ENCODE results near the gene CCDC141. TPM values are rescaled to one million over a fixed set of nuclear protein-coding genes. Genes with fewer than 3 reads are reported as not detected.

Gene CCDC141
- total RNA-seq, 1 experiment from 2014 or later = 0.30 TPM

DNA sequence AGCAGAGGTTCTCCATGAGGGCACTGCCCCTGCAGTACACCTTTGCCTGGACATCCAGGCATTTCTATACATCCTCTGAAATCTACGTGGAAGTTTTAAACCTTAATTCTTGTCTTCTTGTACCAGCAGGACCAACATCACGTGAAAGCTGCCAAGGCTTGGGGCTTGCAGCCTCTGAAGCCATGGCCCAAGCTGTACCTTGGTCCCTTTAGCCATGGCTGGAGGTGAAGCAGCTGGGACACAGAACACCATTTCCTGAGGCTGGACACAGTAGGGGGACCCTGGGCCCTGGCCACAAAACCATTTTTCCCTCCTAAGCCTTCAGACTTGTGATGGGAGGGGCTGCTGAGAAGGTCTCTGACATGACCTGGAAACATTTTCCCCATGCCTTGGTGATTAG is 32.8 kb upstream of the CCDC141 start:
- intact Hi-C loops (cut with micrococcal nuclease) = no loop called here
- H3K4me1 ChIP-seq (ENCODE audit: control insufficient read depth in 1 of 2, insufficient read depth in 2 of 2, low read length in 2 of 2) = no peaks in the 10 kb centered on the region
- ATAC-seq (no peak), DNase-seq (ENCODE audit: low read depth, low spot score) (no peak)
- H3K9me3 ChIP-seq (ENCODE audit: control insufficient read depth in 1 of 2, insufficient read depth in 1 of 2, low read depth in 1 of 2, low read length in 2 of 2) = no peaks in the 10 kb centered on the region
- ChIA-PET CTCF (no interaction called here), POLR2A (no interaction called here), RAD21 (ENCODE audit: low non-redundant PET in 1 of 2, low total read pairs in 2 of 2, uncharacterized antibody in 2 of 2, unreplicated experiment in 2 of 2) (no interaction called here)
- no peak overlapping the region for H3K27ac ChIP-seq (ENCODE audit: low read depth, low read length)
- TF ChIP-seq EZH2phosphoT487 (IDR thresholded peaks at IDR 0.05; ENCODE audit: borderline replicate concordance) (no peak), POLR2AphosphoS5 (IDR thresholded peaks at IDR 0.05; ENCODE audit: low read depth, low read length) (no peak)
- TF ChIP-seq, protein P1, sequence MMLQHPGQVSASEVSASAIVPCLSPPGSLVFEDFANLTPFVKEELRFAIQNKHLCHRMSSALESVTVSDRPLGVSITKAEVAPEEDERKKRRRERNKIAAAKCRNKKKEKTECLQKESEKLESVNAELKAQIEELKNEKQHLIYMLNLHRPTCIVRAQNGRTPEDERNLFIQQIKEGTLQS (IDR thresholded peaks at IDR 0.05) = no peak
- TF ChIP-seq, protein P2, sequence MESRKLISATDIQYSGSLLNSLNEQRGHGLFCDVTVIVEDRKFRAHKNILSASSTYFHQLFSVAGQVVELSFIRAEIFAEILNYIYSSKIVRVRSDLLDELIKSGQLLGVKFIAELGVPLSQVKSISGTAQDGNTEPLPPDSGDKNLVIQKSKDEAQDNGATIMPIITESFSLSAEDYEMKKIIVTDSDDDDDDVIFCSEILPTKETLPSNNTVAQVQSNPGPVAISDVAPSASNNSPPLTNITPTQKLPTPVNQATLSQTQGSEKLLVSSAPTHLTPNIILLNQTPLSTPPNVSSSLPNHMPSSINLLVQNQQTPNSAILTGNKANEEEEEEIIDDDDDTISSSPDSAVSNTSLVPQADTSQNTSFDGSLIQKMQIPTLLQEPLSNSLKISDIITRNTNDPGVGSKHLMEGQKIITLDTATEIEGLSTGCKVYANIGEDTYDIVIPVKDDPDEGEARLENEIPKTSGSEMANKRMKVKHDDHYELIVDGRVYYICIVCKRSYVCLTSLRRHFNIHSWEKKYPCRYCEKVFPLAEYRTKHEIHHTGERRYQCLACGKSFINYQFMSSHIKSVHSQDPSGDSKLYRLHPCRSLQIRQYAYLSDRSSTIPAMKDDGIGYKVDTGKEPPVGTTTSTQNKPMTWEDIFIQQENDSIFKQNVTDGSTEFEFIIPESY (IDR thresholded peaks at IDR 0.05; ENCODE audit: extremely low read depth, insufficient replicate concordance, low read length) = no peak
- no peaks in the 10 kb centered on the region for H4K20me1 ChIP-seq (ENCODE audit: insufficient read depth)
- H2AFZ ChIP-seq (ENCODE audit: low read depth, low read length, poor library complexity, severe bottlenecking) = no peak overlapping the region
- no peak overlapping the region for H3K9ac ChIP-seq (ENCODE audit: low read length)
- no peaks in the 10 kb centered on the region for H3K36me3 ChIP-seq (ENCODE audit: control insufficient read depth in 1 of 2, insufficient read depth in 2 of 2, low read length in 2 of 2)
- no TSS peak for BruUV-seq (replicated peaks)
- no peaks in the 10 kb centered on the region for H3K27me3 ChIP-seq (ENCODE audit: insufficient read depth, low read length)
- H3K9me2 ChIP-seq (ENCODE audit: insufficient read depth) = no peaks in the 10 kb centered on the region
- no peaks in the 10 kb centered on the region for H3K79me2 ChIP-seq (ENCODE audit: insufficient read depth, low read length)
- H3K4me2 ChIP-seq (ENCODE audit: low read length) = no peak overlapping the region
- no peak overlapping the region for H3K4me3 ChIP-seq (replicated peaks in 1 of 2; ENCODE audit: low read depth in 1 of 2, low read length in 2 of 2)

DNA sequence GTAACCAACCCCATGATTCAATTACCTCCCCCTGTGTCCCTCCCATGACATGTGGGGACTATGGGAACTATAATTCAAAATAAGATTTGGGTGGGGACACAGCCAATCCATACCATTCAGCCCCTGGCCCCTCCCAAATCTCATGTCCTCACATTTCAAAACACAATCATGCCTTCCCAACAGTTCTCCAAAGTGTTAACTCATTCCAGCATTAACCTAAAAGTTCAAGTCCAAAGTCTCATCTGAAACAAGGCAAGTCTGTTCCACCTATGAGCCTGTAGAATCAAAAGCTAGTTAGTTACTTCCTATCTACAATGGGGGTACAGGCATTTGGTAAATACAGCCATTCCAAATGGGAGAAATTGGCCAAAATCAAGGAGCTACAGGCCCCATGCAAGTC is 32.0 kb upstream of the CCDC141 start:
- ChIA-PET POLR2A (no interaction called here), RAD21 (ENCODE audit: low non-redundant PET in 1 of 2, low total read pairs in 2 of 2, uncharacterized antibody in 2 of 2, unreplicated experiment in 2 of 2) (no interaction called here), CTCF (no interaction called here)
- Histone ChIP-seq H3K36me3 (ENCODE audit: control insufficient read depth in 1 of 2, insufficient read depth in 2 of 2, low read length in 2 of 2) (no peaks in the 10 kb centered on the region), H3K79me2 (ENCODE audit: insufficient read depth, low read length) (no peaks in the 10 kb centered on the region), H3K9me3 (ENCODE audit: control insufficient read depth in 1 of 2, insufficient read depth in 1 of 2, low read depth in 1 of 2, low read length in 2 of 2) (no peaks in the 10 kb centered on the region), H3K4me2 (ENCODE audit: low read length) (no peak overlapping the region), H3K27me3 (ENCODE audit: insufficient read depth, low read length) (no peaks in the 10 kb centered on the region), H4K20me1 (ENCODE audit: insufficient read depth) (no peaks in the 10 kb centered on the region), H3K27ac (ENCODE audit: low read depth, low read length) (no peak overlapping the region), H3K4me1 (ENCODE audit: control insufficient read depth in 1 of 2, insufficient read depth in 2 of 2, low read length in 2 of 2) (no peaks in the 10 kb centered on the region), H3K4me3 (replicated peaks in 1 of 2; ENCODE audit: low read depth in 1 of 2, low read length in 2 of 2) (no peak overlapping the region), H3K9ac (ENCODE audit: low read length) (no peak overlapping the region), H3K9me2 (ENCODE audit: insufficient read depth) (no peaks in the 10 kb centered on the region), H2AFZ (ENCODE audit: low read depth, low read length, poor library complexity, severe bottlenecking) (no peak overlapping the region)
- BruUV-seq (replicated peaks) = no TSS peak
- intact Hi-C loops (cut with micrococcal nuclease) = no loop called here
- TF ChIP-seq, protein P3, sequence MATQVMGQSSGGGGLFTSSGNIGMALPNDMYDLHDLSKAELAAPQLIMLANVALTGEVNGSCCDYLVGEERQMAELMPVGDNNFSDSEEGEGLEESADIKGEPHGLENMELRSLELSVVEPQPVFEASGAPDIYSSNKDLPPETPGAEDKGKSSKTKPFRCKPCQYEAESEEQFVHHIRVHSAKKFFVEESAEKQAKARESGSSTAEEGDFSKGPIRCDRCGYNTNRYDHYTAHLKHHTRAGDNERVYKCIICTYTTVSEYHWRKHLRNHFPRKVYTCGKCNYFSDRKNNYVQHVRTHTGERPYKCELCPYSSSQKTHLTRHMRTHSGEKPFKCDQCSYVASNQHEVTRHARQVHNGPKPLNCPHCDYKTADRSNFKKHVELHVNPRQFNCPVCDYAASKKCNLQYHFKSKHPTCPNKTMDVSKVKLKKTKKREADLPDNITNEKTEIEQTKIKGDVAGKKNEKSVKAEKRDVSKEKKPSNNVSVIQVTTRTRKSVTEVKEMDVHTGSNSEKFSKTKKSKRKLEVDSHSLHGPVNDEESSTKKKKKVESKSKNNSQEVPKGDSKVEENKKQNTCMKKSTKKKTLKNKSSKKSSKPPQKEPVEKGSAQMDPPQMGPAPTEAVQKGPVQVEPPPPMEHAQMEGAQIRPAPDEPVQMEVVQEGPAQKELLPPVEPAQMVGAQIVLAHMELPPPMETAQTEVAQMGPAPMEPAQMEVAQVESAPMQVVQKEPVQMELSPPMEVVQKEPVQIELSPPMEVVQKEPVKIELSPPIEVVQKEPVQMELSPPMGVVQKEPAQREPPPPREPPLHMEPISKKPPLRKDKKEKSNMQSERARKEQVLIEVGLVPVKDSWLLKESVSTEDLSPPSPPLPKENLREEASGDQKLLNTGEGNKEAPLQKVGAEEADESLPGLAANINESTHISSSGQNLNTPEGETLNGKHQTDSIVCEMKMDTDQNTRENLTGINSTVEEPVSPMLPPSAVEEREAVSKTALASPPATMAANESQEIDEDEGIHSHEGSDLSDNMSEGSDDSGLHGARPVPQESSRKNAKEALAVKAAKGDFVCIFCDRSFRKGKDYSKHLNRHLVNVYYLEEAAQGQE (IDR thresholded peaks at IDR 0.05; ENCODE audit: low read depth) = no peak
- TF ChIP-seq SIN3A (IDR thresholded peaks at IDR 0.05; ENCODE audit: low read depth) (no peak), SP1 (IDR thresholded peaks at IDR 0.05; ENCODE audit: low read depth) (no peak)
- TF ChIP-seq, protein P4, sequence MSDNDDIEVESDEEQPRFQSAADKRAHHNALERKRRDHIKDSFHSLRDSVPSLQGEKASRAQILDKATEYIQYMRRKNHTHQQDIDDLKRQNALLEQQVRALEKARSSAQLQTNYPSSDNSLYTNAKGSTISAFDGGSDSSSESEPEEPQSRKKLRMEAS (IDR thresholded peaks at IDR 0.05) = no peak
- TF ChIP-seq, protein P5, sequence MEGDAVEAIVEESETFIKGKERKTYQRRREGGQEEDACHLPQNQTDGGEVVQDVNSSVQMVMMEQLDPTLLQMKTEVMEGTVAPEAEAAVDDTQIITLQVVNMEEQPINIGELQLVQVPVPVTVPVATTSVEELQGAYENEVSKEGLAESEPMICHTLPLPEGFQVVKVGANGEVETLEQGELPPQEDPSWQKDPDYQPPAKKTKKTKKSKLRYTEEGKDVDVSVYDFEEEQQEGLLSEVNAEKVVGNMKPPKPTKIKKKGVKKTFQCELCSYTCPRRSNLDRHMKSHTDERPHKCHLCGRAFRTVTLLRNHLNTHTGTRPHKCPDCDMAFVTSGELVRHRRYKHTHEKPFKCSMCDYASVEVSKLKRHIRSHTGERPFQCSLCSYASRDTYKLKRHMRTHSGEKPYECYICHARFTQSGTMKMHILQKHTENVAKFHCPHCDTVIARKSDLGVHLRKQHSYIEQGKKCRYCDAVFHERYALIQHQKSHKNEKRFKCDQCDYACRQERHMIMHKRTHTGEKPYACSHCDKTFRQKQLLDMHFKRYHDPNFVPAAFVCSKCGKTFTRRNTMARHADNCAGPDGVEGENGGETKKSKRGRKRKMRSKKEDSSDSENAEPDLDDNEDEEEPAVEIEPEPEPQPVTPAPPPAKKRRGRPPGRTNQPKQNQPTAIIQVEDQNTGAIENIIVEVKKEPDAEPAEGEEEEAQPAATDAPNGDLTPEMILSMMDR (IDR thresholded peaks at IDR 0.05 in 2 of 3, conservative IDR thresholded peaks at IDR 0.05 in 1 of 3; ENCODE audit: borderline replicate concordance in 1 of 3, insufficient read depth in 1 of 3, low read depth in 2 of 3, low read length in 2 of 3) = no peak
- no peak for ATAC-seq
- DNase-seq (ENCODE audit: low read depth, low spot score) = no peak

Data from HCT116 (cell line).